GM19468 (cell line): ENCODE measurements around the gene ING3.
"Not testable (repeated sequence)": the region's sequence is repeated elsewhere in the genome, so short reads cannot be mapped to it uniquely, and the experiment has no call there.

ENCODE experiments used
- ATAC-seq: cut with Tn5 transposase; IDR thresholded peaks from one replicate; pipeline ENCODE4 v1.9.1; 2021; ENCODE audit warnings: mild to moderate bottlenecking, moderate library complexity, moderate number of reproducible peaks; ENCODE audit not compliant: unreplicated experiment; ENCODE audit errors: extremely low read depth

ING3 gene

DNA sequence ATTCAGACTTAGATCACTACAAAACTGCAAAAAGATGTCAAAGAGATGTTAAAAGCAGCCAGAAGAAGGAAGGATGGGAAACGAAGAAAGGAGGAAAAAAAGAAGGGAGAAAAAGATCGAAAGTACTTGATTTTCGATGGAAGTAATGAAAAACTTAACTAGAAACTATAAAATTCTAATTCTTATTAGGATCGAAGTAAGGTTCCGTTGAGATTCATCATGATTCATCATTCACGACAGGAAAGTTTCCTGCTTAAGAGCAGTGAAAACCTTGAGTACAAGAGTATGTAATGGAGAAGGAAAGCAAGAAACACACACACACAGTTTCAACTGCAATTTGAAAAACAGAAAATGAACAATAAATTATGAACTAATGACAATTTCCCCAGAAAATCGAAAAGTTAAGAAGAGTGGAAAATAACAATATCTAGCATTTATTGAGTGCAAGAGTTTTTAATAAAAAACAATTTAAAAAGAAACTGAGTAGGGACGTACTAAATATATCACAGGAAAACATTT lies 1.1 kb upstream of the ING3 start:
- ATAC-seq, result no peak

DNA sequence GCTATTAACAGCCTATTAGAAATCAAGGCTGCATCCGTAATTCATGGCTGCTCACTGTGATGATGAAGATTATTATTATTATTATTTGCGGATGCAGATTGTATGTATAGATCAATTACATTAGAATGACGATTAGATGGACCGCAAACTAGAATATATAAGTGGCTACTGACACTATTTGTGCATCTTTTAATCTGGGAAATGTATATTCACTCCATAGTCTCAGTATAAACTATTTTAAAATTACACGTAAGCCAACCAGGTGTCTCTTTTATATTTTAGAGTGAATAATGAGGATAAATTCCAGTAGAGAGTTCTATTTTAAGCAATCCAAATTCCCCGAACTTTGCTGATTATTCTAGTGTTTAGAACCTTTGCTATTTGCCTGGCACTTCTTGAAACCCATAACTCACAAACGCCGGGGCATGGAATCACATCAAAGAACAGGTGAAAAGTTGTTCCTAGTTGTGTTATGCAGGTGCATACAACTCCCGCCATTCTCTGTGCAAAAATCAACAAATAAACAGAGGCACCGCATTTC lies 509 bp upstream of the ING3 start:
- ATAC-seq, result no peak

GRCh38 chr7:120951309-120951699 lies 727 bp downstream of the ING3 start:
- ATAC-seq, result no peak

DNA sequence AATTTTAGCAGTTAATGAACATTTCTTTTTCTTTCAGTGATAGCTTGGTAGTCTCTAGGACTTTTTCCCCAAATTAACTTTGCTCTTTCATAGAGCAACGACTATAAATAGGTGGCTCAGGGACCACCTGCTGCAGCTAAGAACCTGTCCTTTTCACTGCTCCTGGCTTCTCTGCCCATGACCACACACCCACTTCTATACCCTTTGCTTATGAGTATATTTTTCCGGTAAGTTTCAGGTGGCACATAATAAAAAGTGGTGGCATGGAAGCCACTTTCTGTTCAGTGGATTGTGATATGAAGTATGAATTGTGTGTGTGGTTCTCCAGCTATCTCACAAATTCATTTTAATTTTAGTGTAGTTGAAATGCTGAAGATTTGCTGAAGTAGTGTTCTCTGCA lies 1.2 kb downstream of the ING3 start:
- ATAC-seq, result no peak

DNA sequence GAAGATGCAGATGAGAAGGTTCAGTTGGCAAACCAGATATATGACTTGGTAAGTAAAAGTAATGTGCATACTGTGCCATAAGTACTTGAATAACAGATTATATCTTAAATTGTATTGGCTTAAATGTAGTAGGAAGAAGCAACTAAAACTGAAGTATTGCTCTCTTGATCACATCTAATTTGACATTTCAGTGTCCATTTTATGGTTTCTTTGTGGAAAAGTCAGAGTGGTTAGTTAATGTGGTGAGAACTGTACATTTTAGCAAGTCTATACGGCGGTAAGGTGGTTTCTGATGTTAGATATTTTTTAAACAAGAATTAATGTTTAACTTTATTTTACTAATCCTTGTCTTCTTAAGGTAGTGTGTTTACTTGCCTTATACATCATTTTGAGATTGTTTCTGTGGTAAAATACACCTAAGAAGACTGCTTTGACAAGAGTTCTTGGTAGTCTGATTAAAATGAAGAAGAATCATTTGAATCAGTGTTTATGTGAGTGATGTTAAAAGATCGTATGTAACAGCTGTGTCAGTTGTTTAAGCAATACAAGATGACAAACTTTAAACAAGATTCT lies 5.1 kb downstream of the ING3 start:
- ATAC-seq, result no peak

- no peak for ATAC-seq
Measured at GRCh38 chr7:120959929-120960484, 9.4 kb downstream of the ING3 start.

DNA sequence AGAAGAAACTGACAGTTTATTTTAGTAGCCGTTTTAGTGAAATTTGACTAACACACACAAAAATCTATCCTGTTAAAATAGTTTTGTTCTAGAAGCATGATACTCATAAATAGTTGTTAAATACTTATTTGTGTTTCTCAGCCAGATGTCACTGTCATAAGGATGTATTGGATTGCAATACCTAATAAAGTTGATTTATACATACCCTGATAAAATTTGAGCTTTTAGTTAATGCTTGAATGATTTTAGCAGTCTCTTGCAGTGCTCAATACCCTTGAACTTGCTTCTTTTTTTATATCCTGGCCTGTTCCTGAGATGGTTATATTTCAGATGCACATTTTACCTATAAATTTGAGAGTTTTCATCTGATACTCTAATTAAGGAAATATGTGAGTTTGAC lies 10.1 kb downstream of the ING3 start:
- no peak for ATAC-seq

DNA sequence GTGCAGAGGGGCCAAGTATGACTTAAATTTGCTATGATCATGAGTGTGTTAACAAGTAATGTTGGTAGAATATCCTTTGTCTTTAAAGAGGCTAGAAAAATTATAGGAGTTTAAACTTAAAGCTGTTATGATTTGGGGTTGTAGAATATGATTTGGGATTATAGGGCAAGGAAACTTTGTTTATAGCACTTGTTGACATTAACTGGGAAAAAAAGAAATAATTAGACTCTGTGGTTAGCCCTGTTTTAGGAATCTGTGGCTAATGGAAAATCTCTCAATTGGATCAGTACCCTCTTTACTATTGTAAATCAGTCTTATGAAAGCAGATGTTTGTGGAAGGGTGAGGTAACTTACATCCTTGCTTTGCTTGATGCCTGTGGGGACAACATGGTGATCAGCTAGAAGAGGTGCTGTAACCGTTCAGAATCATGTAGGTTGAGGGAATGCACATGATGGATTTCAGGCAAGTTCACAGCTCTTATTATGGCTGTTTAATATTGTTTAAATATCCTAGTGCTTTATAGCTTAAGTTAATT lies 11.1 kb downstream of the ING3 start:
- ATAC-seq, result no peak

DNA sequence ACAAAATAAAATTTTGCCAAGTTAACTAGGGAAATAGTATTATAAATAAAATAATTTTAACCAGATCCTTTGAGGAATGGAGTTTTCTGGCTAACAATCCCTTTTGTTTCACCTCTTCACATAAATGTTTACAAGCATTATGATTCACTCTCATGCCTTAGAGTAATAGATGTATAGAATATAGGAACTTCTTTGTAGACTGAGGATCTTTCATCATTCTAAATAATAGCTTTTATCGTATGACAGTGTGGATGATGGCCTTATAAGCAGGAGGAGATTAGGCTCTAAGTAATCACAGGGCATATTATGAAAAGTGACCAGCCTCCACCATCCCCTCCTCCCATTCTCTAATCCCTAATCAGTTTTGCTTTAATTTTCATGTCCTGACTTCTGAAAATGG lies 13.5 kb downstream of the ING3 start:
- no peak for ATAC-seq

DNA sequence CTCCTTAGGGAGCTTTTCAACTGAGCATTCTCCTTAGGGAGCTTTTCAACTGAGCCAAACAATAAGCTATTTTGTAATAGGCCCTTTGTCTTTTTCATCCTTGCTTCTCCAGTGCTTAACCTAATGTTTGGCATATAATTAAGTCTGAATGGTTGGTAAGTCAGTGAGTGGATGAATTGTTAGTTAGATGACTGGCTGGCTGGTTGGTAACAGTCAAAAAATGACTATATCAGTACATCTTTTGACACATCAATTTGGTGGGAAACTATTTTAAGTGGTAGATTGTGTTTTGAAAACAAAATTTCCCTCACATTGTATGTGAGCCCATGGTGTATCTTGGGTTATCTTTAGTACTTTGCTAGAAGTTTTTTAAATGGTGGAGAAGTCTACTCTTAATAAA lies 16.4 kb downstream of the ING3 start:
- ATAC-seq, result no peak

DNA sequence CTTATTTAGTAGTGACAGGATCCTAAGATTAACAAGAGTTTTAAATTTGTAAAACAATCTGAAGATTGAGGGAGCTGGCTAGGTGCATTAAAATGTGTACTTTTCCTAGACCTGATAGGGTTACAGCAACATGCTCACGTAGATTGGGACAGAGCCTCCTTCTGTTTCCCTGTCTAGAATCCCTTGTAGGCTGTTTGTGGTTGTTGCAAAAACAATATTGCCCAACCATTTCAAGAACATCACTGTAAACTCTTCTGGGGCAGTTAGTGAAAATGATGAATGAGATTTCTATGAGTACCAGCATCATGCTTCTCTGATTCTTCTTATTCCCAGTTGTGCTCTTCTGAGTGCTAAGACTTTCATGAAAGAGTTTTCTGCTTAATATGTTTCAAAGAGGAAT lies 23.3 kb downstream of the ING3 start:
- no peak for ATAC-seq

GRCh38 chr7:120979765-120980499 lies 29.4 kb downstream of the ING3 start:
- no peak for ATAC-seq

- no peak for ATAC-seq
Measured at GRCh38 chr7:120981117-120981516, 30.5 kb downstream of the ING3 start.

- no peak for ATAC-seq
Measured at GRCh38 chr7:120981888-120982615, 31.5 kb downstream of the ING3 start.

DNA sequence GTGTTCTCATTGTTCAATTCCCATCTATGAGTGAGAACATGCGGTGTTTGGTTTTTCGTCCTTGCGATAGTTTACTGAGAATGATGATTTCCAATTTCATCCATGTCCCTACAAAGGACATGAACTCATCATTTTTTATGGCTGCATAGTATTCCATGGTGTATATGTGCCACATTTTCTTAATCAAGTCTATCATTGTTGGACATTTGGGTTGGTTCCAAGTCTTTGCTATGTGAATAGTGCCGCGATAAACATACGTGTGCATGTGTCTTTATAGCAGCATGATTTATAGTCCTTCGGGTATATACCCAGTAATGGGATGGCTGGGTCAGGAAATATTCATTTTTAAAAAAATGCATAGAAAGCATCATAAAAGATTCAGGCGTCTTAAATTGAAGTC lies 33.0 kb downstream of the ING3 start:
- not testable (repeated sequence) for ATAC-seq

GRCh38 chr7:120984406-120984805 lies 33.8 kb downstream of the ING3 start:
- ATAC-seq, result no peak

GRCh38 chr7:120985130-120985758 lies 34.7 kb downstream of the ING3 start:
- no peak for ATAC-seq

DNA sequence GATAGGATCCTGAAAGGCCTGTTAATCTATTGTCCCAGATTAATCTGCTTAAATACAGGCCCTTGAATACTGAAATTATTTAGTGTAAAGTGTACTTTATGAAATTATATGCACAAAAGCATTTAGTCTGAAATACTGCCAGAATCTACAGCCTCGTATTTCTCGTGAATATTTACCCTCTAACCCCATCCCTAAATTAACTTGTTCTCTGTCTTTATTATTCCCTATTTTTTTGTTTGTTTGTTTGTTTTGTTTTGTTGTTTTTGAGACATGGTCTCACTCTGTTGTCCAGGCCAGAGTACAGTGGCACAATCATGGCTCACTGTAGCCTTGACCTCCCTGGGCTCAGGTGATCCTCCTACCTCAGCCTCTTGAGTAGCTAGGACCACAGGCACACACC lies 35.3 kb downstream of the ING3 start:
- ATAC-seq, result no peak

DNA sequence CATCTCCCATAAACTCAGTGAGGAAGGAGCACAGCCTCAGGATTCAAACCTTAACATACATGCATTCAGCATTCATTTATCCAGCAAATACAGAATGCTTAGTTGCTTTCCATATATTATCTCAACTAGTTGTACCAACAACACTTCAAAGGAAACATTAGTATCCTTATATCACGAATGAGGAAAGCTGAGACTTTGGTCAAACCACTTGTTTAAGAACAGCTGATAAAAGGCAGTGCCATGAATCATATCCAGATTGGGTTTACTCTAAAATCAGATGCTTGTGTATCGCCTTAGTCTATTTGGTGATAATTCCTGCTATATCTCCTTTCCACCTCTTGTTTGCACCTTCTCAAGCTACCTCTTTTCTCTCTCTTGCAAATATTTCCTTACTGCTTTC lies 36.1 kb downstream of the ING3 start:
- no peak for ATAC-seq

DNA sequence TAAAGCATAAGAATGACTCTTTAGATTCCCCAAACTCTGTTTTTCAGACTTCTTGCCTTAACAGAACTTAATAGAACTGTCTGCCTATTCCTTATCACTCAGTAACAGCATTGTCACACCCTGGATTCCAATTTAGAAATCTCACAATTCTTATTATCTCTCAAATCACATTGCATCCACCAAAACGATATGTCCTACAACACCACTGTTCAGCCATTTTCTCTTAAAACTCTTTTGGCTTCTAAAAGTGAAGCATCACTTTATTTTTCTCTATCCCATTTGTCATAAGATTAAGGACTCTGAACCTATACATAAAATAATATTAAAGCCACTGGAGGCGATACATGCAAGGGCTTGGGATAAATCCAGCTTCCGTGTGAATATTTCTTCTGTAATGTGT lies 36.7 kb downstream of the ING3 start:
- no peak for ATAC-seq
